Rectal smooth muscle tissue (tissue), 1 donor: ENCODE data around the gene TMEM204.

Source experiments
- H3K27ac ChIP-seq: one replicate; pipeline ENCODE4 v1.7.0; 2013; ENCODE audit warnings: low read depth, low read length, inconsistent platforms
- H3K27me3 ChIP-seq: one replicate; pipeline ENCODE4 v1.7.0; 2013; ENCODE audit warnings: low read length; ENCODE audit not compliant: control insufficient read depth, insufficient read depth
- H3K36me3 ChIP-seq: one replicate; pipeline ENCODE4 v1.7.0; 2013; ENCODE audit warnings: low read length; ENCODE audit not compliant: control insufficient read depth, insufficient read depth
- H3K4me1 ChIP-seq: one replicate; pipeline ENCODE4 v1.7.0; 2013; ENCODE audit warnings: low read length; ENCODE audit not compliant: control insufficient read depth, insufficient read depth
- H3K4me3 ChIP-seq: one replicate; pipeline ENCODE4 v1.7.0; 2013; ENCODE audit warnings: low read length
- H3K9ac ChIP-seq: one replicate; pipeline ENCODE4 v1.7.0; 2013; ENCODE audit warnings: low read length

TMEM204 gene

DNA sequence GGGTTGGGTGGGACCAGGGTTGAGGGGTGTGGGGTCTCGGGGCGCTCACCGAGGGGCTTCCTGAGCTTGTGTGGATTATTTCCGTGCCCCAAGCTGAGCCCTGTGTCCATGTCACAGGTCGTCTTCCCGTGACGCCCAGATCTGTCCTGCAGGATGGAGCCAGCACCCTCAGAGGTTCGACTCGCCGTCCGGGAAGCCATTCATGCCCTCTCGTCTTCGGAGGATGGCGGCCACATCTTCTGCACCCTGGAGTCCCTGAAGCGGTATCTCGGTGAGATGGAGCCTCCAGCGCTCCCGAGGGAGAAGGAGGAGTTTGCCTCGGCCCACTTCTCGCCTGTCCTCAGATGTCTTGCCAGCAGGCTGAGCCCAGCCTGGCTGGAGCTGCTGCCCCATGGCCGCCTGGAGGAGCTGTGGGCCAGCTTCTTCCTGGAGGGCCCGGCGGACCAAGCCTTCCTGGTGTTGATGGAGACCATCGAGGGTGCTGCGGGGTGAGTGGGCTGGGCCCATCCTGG lies 39.3 kb upstream of the TMEM204 start:
- Histone ChIP-seq H3K27ac (no peak overlapping the region), H3K4me3 (peak overlapping the region; percentile 88), H3K9ac (no peak overlapping the region)

DNA sequence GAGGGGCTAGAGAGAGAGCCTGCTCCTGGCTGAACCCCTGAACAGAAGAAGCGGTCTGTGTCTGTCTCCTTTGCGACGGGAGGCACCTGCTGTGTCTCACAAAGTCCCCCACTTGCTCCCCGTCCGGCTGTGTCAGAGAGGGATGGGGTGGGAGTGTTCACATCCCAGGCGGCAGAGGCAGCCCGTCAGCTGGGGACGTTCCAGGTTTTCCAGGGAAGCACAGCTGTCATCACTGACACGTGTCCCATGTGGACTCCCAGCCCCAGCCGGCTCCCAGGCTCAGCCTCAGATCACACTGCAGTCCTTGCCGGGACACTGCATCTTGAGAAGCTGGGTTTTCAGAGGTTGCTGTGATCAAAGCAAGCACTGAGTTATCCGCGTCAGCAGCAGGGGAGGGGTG lies 38.8 kb upstream of the TMEM204 start:
- Histone ChIP-seq H3K27me3 (no peaks in the 10 kb centered on the region), H3K4me1 (peaks cover 12% of the 10 kb centered on the region), H3K9ac (no peak overlapping the region), H3K36me3 (peaks cover 18% of the 10 kb centered on the region), H3K27ac (no peak overlapping the region), H3K4me3 (no peak overlapping the region)

More for the DNA sequence above, 39.3 kb upstream of the TMEM204 start:
- Histone ChIP-seq H3K36me3 (peaks cover 17% of the 10 kb centered on the region), H3K27me3 (no peaks in the 10 kb centered on the region), H3K4me1 (peaks cover 12% of the 10 kb centered on the region)

DNA sequence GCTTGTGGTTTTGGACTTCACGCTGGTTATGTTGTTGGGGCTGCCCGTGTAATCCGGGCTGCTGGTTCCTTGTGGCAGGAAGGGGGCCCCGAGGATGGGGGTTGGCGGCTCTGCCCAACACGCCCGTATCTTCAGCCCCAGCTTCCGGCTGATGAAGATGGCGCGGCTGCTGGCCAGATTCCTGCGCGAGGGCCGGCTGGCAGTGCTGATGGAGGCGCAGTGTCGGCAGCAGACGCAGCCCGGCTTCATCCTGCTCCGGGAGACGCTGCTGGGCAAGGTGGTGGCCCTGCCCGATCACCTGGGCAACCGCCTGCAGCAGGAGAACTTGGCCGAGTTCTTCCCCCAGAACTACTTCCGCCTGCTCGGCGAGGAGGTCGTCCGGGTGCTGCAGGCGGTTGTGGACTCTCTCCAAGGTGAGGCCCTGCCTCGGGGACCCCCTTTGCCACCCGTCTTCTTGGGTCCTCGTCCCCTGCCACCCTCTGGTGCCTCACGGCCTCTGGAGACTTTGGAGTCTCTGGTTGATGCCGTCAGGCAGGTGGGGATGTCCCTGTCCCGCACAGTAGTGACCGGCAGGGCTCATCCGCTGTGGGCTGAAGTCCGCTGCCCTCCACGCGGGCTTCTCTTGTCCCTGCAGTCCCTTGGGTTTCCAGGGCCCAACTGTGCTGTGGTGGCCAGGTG lies 38.1 kb upstream of the TMEM204 start:
- no peaks in the 10 kb centered on the region for H3K27me3 ChIP-seq
- H3K9ac ChIP-seq = no peak overlapping the region
- peaks cover 18% of the 10 kb centered on the region for H3K36me3 ChIP-seq
- H3K4me1 ChIP-seq = peaks cover 12% of the 10 kb centered on the region
- H3K4me3 ChIP-seq = no peak overlapping the region
- H3K27ac ChIP-seq = no peak overlapping the region

DNA sequence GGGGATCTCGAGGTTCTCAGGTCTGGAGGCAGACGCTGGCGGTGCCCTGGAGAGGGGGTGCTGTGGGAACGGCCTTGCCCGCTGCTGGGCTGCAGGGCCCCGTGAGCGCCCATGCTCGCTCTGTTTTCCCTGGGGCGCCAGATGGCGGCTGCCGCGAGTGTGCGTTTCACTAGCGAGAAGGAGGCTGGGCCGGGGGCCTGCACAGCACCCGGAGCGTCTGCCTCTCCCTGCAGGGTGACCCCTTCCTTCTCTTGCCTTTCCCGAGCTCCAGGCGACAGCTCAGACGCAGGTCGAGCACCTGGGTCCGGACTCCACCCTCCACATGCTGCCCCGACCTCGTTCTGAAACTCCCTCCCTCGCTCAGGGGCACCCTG lies 37.6 kb upstream of the TMEM204 start:
- H3K4me1 ChIP-seq = peaks cover 12% of the 10 kb centered on the region
- H3K36me3 ChIP-seq = peaks cover 18% of the 10 kb centered on the region
- H3K4me3 ChIP-seq = no peak overlapping the region
- H3K9ac ChIP-seq = no peak overlapping the region
- no peak overlapping the region for H3K27ac ChIP-seq
- no peaks in the 10 kb centered on the region for H3K27me3 ChIP-seq

DNA sequence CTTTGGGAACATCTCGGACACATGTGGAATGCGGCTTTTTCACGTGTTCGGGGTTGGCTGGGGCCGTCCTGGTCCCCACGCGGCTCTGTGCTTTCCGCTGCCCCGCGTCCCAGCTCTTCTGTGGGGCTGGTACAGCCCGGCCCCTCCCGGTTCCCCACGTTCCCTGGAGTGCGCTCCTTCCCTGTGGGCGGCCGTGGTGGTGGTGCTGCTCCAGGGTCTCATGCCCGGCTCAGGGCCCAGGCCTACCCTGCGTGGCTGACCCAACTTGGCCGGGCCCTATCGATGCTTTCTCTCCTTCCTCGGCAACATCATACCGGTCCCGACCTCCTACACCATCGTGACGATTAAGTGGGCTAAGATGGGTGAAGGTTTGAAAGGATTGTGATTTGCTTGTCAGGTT lies 37.0 kb upstream of the TMEM204 start:
- Histone ChIP-seq H3K27me3 (no peaks in the 10 kb centered on the region), H3K36me3 (peaks cover 22% of the 10 kb centered on the region), H3K4me1 (peaks cover 12% of the 10 kb centered on the region), H3K27ac (no peak overlapping the region), H3K9ac (no peak overlapping the region), H3K4me3 (no peak overlapping the region)

DNA sequence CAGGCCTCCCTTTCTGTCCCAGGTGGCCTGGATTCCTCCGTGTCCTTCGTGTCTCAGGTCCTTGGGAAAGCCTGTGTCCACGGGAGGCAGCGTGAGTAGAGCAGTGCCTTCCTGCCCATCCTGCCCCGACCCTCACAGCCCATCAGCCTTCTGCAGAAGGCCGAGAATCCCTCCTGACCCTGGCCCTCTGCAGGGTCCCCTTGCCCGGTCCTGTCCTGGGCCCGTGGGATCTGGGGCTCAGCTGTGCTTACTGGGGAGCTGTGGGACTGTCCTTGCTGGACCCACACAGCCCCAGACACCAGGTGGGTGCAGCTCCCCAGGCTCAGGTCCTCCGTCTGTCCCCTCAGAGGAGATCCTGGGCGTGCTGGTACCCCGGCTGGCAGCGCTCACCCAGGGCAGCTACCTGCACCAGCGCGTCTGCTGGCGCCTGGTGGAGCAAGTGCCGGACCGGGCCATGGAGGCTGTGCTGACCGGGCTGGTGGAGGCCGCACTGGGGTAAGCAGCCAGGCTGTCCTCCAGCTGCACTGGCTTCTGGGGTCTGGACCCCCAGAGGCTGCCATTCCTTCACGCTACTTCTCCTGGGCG lies 36.4 kb upstream of the TMEM204 start:
- H3K36me3 ChIP-seq = peaks cover 28% of the 10 kb centered on the region
- H3K27me3 ChIP-seq = no peaks in the 10 kb centered on the region
- H3K9ac ChIP-seq = no peak overlapping the region
- H3K4me1 ChIP-seq = peaks cover 12% of the 10 kb centered on the region
- H3K4me3 ChIP-seq = no peak overlapping the region
- no peak overlapping the region for H3K27ac ChIP-seq

DNA sequence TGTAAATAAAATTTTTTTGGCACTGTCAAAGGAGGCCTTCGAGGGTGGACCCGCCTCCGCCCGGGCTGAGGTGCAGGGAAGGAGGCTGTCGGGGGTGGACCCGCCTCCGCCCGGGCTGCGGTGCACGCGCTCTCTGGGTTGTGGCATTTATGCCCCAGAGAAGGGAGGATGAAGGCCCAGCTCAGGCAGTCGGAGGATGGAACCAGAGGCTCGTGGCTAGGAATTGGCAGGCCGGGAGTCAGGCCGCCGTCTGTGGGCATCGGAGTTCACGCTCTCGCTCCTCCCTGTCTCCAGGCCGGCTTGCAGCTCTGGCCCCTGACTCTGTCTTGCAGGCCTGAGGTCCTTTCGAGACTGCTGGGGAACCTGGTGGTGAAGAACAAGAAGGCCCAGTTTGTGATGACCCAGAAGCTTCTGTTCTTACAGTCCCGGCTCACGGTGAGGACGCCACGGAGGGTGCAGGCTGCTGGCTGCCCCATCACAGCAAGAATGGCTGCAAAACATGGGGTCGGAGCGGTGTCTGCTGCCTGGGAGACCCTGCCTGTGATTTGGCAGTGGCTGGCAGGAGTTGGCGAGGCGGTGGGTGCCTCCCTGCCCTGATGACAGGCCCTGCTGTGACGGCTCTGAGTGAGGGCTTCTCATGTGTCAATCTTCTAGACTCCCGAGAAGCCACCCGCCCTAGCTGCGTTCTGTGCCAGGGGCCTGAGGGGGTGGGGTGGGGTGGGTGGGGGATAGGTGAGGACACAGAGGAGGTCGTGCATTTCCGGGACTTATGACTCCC lies 34.4 kb upstream of the TMEM204 start:
- Histone ChIP-seq H3K9ac (no peak overlapping the region), H3K4me3 (no peak overlapping the region), H3K27ac (no peak overlapping the region), H3K27me3 (no peaks in the 10 kb centered on the region), H3K4me1 (peaks cover 2% of the 10 kb centered on the region), H3K36me3 (peaks cover 41% of the 10 kb centered on the region)

DNA sequence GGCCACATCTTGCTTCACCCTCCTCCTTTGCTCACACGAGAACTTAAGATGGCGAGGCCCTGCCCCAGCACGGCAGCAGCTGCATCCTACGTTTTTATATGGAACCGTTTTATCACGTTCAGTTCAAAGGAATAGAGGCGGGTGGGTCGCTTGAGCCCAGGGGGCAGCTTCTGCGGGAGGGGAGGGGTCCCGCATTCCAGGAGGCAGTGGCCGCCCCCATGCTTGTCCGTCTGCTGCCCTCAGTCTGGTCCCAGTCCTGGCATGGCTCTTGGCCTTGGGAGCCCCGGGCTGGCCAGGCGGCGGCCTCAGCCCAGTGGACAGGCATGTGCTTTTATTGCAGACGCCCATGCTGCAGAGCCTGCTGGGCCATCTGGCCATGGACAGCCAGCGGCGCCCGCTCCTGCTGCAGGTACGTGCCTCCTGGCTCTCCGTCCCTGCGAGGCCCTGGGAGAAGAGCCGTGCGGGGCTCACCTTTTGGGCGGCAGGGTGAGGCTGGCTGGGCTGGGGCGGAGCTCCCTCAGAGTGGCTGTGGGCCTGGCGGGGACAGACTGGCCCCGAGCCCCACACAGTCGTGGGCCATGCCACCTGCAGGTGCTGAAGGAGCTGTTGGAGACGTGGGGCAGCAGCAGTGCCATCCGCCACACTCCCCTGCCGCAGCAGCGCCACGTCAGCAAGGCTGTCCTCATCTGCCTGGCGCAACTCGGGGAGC lies 33.6 kb upstream of the TMEM204 start:
- H3K4me1 ChIP-seq = no peaks in the 10 kb centered on the region

DNA sequence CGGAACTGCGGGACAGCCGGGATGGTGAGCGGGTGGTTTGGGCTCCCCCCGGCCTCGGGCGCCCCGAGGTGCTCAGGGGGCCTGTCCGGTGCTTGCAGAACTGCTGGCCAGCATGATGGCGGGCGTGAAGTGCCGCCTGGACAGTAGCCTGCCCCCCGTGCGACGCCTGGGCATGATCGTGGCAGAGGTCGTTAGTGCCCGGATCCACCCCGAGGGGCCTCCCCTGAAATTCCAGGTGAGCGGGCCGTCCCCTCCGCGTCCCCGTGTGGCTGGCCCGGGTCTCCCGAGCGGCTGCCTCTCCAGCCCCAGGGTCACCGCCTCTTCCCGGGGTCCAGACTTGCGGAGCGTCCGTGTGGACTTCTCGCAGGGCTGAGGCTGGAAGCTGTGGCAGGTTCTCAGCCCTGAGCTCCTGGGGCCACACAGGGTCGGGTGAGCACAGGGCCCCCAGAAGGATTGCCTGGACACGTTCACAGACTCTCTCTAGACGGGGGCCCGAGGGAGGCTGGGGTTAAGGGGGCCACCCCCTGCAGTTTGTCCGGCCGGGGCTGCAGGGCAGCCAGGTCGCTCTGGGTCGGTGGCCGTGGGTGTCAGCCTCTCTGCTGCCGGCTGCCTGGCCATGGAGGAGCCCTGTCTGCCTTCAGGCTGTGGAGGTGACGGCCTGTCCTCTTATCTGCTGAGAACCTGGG lies 32.9 kb upstream of the TMEM204 start:
- H3K27me3 ChIP-seq = no peaks in the 10 kb centered on the region
- H3K4me1 ChIP-seq = no peaks in the 10 kb centered on the region
- H3K4me3 ChIP-seq = no peak overlapping the region
- H3K27ac ChIP-seq = no peak overlapping the region
- no peak overlapping the region for H3K9ac ChIP-seq
- peaks cover 37% of the 10 kb centered on the region for H3K36me3 ChIP-seq

More for the DNA sequence above, 33.6 kb upstream of the TMEM204 start:
- Histone ChIP-seq H3K36me3 (peaks cover 37% of the 10 kb centered on the region), H3K27me3 (no peaks in the 10 kb centered on the region), H3K27ac (no peak overlapping the region), H3K4me3 (no peak overlapping the region), H3K9ac (no peak overlapping the region)

DNA sequence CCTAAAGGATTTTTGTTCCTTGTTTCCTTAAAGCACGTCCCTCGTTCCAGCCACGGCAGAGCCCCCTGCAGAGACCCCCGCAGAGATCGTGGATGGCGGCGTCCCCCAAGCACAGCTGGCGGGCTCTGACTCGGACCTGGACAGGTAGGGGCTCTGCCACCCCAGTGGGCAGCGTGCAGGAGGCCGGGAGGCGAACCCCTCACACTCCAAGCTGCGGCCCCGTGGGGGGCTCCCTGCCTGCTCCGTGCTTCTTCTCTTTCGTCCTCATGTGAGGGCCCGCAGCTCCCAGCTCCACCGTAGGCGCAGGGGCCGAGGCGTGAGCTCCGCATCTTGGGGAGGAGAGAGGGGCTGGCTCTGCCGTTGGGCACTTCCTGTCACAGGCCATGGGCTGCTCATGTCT lies 31.8 kb upstream of the TMEM204 start:
- no peaks in the 10 kb centered on the region for H3K4me1 ChIP-seq
- H3K27me3 ChIP-seq = no peaks in the 10 kb centered on the region
- H3K27ac ChIP-seq = no peak overlapping the region
- peaks cover 36% of the 10 kb centered on the region for H3K36me3 ChIP-seq
- H3K4me3 ChIP-seq = no peak overlapping the region
- no peak overlapping the region for H3K9ac ChIP-seq

DNA sequence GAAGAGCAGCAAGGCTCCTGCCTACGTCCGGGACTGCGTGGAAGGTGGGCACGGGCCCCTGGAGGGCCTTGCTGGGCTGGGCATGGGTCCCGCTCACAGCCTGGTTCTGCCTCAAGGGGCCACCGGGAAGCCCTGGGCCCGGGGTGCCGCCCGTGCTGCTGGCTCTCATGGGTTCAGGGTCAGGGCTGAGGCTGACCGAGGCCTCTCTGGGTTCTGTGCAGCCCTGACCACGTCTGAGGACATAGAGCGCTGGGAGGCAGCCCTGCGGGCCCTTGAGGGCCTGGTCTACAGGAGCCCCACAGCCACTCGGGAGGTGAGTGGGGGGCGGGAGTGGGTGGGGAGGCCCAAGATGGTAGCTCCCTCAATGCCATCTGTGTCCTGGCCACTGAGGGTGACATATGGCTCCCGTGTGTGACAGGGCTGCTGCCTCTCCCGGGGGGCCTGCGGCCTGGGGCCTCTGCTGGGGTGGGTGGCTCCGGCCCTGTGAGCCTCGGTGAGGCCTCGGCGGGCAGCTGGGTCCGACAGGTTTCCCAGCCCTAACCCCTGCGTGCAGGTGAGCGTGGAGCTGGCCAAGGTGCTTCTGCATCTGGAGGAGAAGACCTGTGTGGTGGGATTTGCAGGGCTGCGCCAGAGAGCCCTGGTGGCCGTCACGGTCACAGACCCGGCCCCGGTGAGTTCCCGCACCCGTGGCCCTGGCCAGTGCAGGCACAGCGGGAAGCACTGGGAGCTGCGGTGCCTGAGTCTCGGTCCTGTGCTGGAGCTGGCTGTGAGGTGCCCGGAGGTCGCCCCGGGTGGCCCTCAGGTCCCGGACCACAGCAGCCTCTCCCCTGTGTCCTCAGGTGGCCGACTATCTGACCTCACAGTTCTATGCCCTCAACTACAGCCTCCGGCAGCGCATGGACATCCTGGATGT lies 31.1 kb upstream of the TMEM204 start:
- Histone ChIP-seq H3K4me1 (no peaks in the 10 kb centered on the region), H3K27me3 (no peaks in the 10 kb centered on the region), H3K27ac (no peak overlapping the region), H3K9ac (no peak overlapping the region), H3K36me3 (peaks cover 29% of the 10 kb centered on the region), H3K4me3 (no peak overlapping the region)
